Spleen (tissue), 7 donors: Measurements from ENCODE around the gene NUMB.

Experiments
- CTCF ChIP-seq, 11 experiments: fragments of 200-600 bp in 7 of 11; fragments of 450-650 bp in 4 of 11; sonication (generic) in 4 of 11; IDR thresholded peaks in 8 of 11; conservative IDR thresholded peaks in 3 of 11; 1 replicate in 7 of 11; 2 replicates in 4 of 11; pipeline versions ENCODE4 v1.4.0 to v1.8.0; 2016 to 2021; ENCODE audit warnings: antibody characterized with exemption in 11 of 11, inconsistent platforms in 4 of 11, mild to moderate bottlenecking in 1 of 11
- POLR2A ChIP-seq, 3 donors: fragments of 450-650 bp; IDR thresholded peaks; one replicate each; pipeline ENCODE4 v1.5.1; 2017; ENCODE audit warnings: antibody characterized with exemption in 3 of 3, mild to moderate bottlenecking in 1 of 3
- donor health status: DM: no; HTN: no; CAD: no; lungs with moderate emphysema.
- donor health status: DM: no; HTN: no; CAD: no.
- donor health status: DM: no; HTN: no; CAD: no.

GRCh38 chr14:73466861-73467260 lies 8.5 kb upstream of the NUMB start:
- TF ChIP-seq POLR2A (IDR thresholded peaks at IDR 0.05) (no peak), CTCF (IDR thresholded peaks at IDR 0.05 in 8 of 11, conservative IDR thresholded peaks at IDR 0.05 in 3 of 11) (no peak)
